Activated T-cell treated with anti-CD3 and anti-CD28 coated beads, Interleukin-2, amount 50 U/mL, for 1 hour (primary cell): ENCODE data around the gene TBX19.
"Not testable (repeated sequence)": the region's sequence is repeated elsewhere in the genome, so short reads cannot be mapped to it uniquely, and the experiment has no call there.

Source experiments
- DNase-seq: peaks from one replicate; pipeline ENCODE4 v3.0.0-alpha.2; 2020

TBX19 gene

GRCh38 chr1:168324745-168325425 is 44.2 kb downstream of the TBX19 start:
- DNase-seq = no peak

- no peak for DNase-seq
Observed at GRCh38 chr1:168328731-168329364, 48.2 kb downstream of the TBX19 start.

- DNase-seq = no peak
Observed at GRCh38 chr1:168330285-168330684, 49.6 kb downstream of the TBX19 start.

GRCh38 chr1:168331569-168331968 is 50.9 kb downstream of the TBX19 start:
- DNase-seq = no peak

GRCh38 chr1:168333562-168334276 is 53.0 kb downstream of the TBX19 start:
- no peak for DNase-seq

- no peak for DNase-seq
Observed at GRCh38 chr1:168335500-168335899, 54.8 kb downstream of the TBX19 start.

GRCh38 chr1:168338589-168339503 is 58.2 kb downstream of the TBX19 start:
- DNase-seq = no peak

GRCh38 chr1:168340781-168341482 is 60.3 kb downstream of the TBX19 start:
- DNase-seq = no peak

GRCh38 chr1:168341483-168341975 is 60.9 kb downstream of the TBX19 start:
- no peak for DNase-seq

- DNase-seq = peak; percentile 87
Observed at GRCh38 chr1:168342572-168343280, 62.0 kb downstream of the TBX19 start.

- no peak for DNase-seq
Observed at GRCh38 chr1:168343566-168343965, 62.9 kb downstream of the TBX19 start.

GRCh38 chr1:168344517-168344916 is 63.8 kb downstream of the TBX19 start:
- no peak for DNase-seq

- DNase-seq = no peak
Observed at GRCh38 chr1:168345939-168346338, 65.3 kb downstream of the TBX19 start.

GRCh38 chr1:168347630-168348029 is 67.0 kb downstream of the TBX19 start:
- DNase-seq = no peak

GRCh38 chr1:168348146-168348709 is 67.6 kb downstream of the TBX19 start:
- DNase-seq = no peak

- not testable (repeated sequence) for DNase-seq
Observed at GRCh38 chr1:168354335-168355269, 73.9 kb downstream of the TBX19 start.

GRCh38 chr1:168360151-168361021 is 79.7 kb downstream of the TBX19 start:
- no peak for DNase-seq

GRCh38 chr1:168361252-168361651 is 80.6 kb downstream of the TBX19 start:
- DNase-seq = no peak

- DNase-seq = no peak
Observed at GRCh38 chr1:168362991-168363390, 82.3 kb downstream of the TBX19 start.
